Astrocyte (in vitro differentiated cells and primary cell): ENCODE data around the gene PLA2G3. TPM values are rescaled to one million over a fixed set of nuclear protein-coding genes. Genes with fewer than 3 reads are reported as not detected.

ENCODE experiments used
- DNase-seq: peaks from one replicate; pipeline ENCODE4 v3.0.0-alpha.2; 2010; ENCODE audit warnings: low read depth
- FAIRE-seq: peaks from 2 replicates; lab custom pipeline; 2011; peaks lifted over from hg19 to GRCh38; lab: Jason Lieb, UNC
- H2AFZ ChIP-seq: 2 replicates; pipeline ENCODE4 v1.6.0; 2012; ENCODE audit warnings: low read depth, low read length, inconsistent platforms
- H3K27ac ChIP-seq: 2 replicates; pipeline ENCODE4 v1.5.1; 2011; ENCODE audit warnings: low read depth, low read length, inconsistent platforms
- H3K27me3 ChIP-seq: 2 replicates; pipeline ENCODE4 v1.6.0; 2011; ENCODE audit warnings: low read length, inconsistent platforms; ENCODE audit not compliant: insufficient read depth
- H3K36me3 ChIP-seq: 2 replicates; pipeline ENCODE4 v1.5.1; 2011; ENCODE audit warnings: low read length, inconsistent platforms; ENCODE audit not compliant: insufficient read depth
- H3K4me1 ChIP-seq: 2 replicates; pipeline ENCODE4 v1.5.1; 2011; ENCODE audit warnings: low read length, inconsistent platforms; ENCODE audit not compliant: insufficient read depth
- H3K4me2 ChIP-seq: 2 replicates; pipeline ENCODE4 v1.6.0; 2012; ENCODE audit warnings: low read length, inconsistent platforms
- H3K4me3 ChIP-seq: 2 replicates; pipeline ENCODE4 v1.5.1; 2011; ENCODE audit warnings: low read depth, mild to moderate bottlenecking, low read length, inconsistent platforms; ENCODE audit not compliant: insufficient read depth
- H3K79me2 ChIP-seq: 2 replicates; pipeline ENCODE4 v1.6.0; 2012; ENCODE audit warnings: mild to moderate bottlenecking, low read length, inconsistent platforms; ENCODE audit not compliant: insufficient read depth
- H3K9ac ChIP-seq: 2 replicates; pipeline ENCODE4 v1.6.0; 2012; ENCODE audit warnings: mild to moderate bottlenecking, low read length, inconsistent platforms
- H3K9me3 ChIP-seq: 2 replicates; pipeline ENCODE4 v1.5.1; 2012; ENCODE audit warnings: low read depth, mild to moderate bottlenecking, low read length, inconsistent platforms; ENCODE audit not compliant: insufficient read depth
- H4K20me1 ChIP-seq: 2 replicates; pipeline ENCODE4 v1.6.0; 2012; ENCODE audit warnings: low read length, inconsistent platforms; ENCODE audit not compliant: insufficient read depth
- H3K27ac Mint-ChIP-seq: one replicate; pipeline ENCODE4 v1.8.0; 2021; ENCODE audit warnings: mild to moderate bottlenecking, mixed read lengths; ENCODE audit not compliant: unreplicated experiment
- H3K27me3 Mint-ChIP-seq: one replicate; pipeline ENCODE4 v1.8.0; 2021; ENCODE audit warnings: low read depth, mixed read lengths; ENCODE audit not compliant: unreplicated experiment
- H3K36me3 Mint-ChIP-seq: one replicate; pipeline ENCODE4 v1.8.0; 2021; ENCODE audit warnings: low read depth, mixed read lengths; ENCODE audit not compliant: unreplicated experiment
- H3K4me1 Mint-ChIP-seq: one replicate; pipeline ENCODE4 v1.8.0; 2021; ENCODE audit warnings: low read depth, mixed read lengths; ENCODE audit not compliant: unreplicated experiment
- H3K4me3 Mint-ChIP-seq: one replicate; pipeline ENCODE4 v1.8.0; 2021; ENCODE audit warnings: mild to moderate bottlenecking, moderate library complexity, mixed read lengths; ENCODE audit not compliant: unreplicated experiment
- H3K9me3 Mint-ChIP-seq: one replicate; pipeline ENCODE4 v1.8.0; 2021; ENCODE audit warnings: mild to moderate bottlenecking, mixed read lengths; ENCODE audit not compliant: unreplicated experiment
- EZH2 ChIP-seq: IDR thresholded peaks from 2 replicates; pipeline ENCODE4 v1.6.1; 2012; ENCODE audit warnings: mild to moderate bottlenecking, low read length, inconsistent platforms; ENCODE audit not compliant: insufficient read depth
- total RNA-seq: library from RNA; stranded (reverse); gene quantifications from 2 replicates; pipeline ENCODE4 v1.2.1, GENCODE V29; 2021
- TF ChIP-seq, protein P1 (sequence below): IDR thresholded peaks from 2 replicates; pipeline ENCODE4 v1.5.1; 2011; ENCODE audit warnings: low read depth, mild to moderate bottlenecking, inconsistent platforms, low read length, moderate library complexity; ENCODE audit not compliant: insufficient read depth

The PLA2G3 gene
- total RNA-seq, 1 donor from 2014 or later, result not detected

DNA sequence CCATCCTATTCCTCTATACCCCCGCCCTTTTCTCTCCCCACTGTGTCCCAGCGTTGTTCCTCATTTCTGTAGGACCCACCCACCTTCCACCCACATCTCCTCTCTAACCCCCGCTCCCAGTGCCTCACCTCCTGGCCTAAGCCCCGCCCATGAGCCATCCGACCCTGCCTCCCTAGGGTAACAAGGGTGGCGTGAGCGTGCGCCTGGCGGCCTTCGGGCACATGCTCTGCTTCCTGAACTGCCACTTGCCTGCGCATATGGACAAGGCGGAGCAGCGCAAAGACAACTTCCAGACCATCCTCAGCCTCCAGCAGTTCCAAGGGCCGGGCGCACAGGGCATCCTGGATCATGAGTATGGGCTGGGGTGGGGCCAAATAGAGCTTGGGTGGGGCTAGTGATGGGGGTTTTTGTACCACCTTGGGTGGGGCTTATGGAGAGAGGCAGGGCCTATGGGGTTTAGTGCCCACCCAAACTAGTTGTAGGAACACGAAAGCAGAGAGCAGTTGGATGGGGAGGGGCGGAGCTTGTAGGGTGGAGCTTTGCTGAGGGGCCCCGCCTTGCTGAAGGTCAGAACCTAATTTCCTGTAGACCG, 13.0 kb downstream of the PLA2G3 start:
- H3K9ac ChIP-seq, result no peak overlapping the region
- Mint-ChIP-seq H3K27ac (no peak overlapping the region), H3K4me3 (no peak overlapping the region), H3K9me3 (no peaks in the 10 kb centered on the region), H3K4me1 (no peaks in the 10 kb centered on the region), H3K27me3 (peaks cover 18% of the 10 kb centered on the region), H3K36me3 (peaks cover 1% of the 10 kb centered on the region)
- H3K4me3 ChIP-seq, result no peak overlapping the region
- peaks cover 7% of the 10 kb centered on the region for H3K27me3 ChIP-seq
- no peaks in the 10 kb centered on the region for H4K20me1 ChIP-seq
- H2AFZ ChIP-seq, result no peak overlapping the region
- no peaks in the 10 kb centered on the region for H3K79me2 ChIP-seq
- no peak for FAIRE-seq
- H3K36me3 ChIP-seq, result no peaks in the 10 kb centered on the region
- TF ChIP-seq, protein P1, sequence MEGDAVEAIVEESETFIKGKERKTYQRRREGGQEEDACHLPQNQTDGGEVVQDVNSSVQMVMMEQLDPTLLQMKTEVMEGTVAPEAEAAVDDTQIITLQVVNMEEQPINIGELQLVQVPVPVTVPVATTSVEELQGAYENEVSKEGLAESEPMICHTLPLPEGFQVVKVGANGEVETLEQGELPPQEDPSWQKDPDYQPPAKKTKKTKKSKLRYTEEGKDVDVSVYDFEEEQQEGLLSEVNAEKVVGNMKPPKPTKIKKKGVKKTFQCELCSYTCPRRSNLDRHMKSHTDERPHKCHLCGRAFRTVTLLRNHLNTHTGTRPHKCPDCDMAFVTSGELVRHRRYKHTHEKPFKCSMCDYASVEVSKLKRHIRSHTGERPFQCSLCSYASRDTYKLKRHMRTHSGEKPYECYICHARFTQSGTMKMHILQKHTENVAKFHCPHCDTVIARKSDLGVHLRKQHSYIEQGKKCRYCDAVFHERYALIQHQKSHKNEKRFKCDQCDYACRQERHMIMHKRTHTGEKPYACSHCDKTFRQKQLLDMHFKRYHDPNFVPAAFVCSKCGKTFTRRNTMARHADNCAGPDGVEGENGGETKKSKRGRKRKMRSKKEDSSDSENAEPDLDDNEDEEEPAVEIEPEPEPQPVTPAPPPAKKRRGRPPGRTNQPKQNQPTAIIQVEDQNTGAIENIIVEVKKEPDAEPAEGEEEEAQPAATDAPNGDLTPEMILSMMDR, result no peak
- no peak for TF ChIP-seq EZH2
- H3K27ac ChIP-seq, result no peak overlapping the region
- DNase-seq, result no peak
- H3K9me3 ChIP-seq, result no peaks in the 10 kb centered on the region
- peaks cover 3% of the 10 kb centered on the region for H3K4me1 ChIP-seq
- H3K4me2 ChIP-seq, result no peak overlapping the region

DNA sequence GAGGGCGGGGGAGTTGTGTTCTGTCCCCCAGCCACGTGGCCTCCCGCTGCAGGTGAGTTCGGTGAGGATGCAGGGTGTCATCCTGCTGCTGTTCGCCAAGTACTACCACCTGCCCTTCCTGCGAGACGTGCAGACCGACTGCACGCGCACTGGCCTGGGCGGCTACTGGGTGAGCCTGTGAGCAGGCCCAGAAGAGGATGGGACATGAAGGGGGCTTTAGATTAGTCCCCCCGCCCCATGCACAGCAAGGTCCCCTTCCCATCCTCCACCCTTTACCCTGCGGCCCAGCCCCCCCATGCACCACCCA, 13.5 kb downstream of the PLA2G3 start:
- Histone ChIP-seq H3K9me3 (no peaks in the 10 kb centered on the region), H2AFZ (no peak overlapping the region), H3K4me2 (no peak overlapping the region), H3K36me3 (no peaks in the 10 kb centered on the region), H3K4me3 (no peak overlapping the region), H3K27me3 (peaks cover 7% of the 10 kb centered on the region), H3K4me1 (peaks cover 3% of the 10 kb centered on the region), H3K27ac (no peak overlapping the region), H4K20me1 (no peaks in the 10 kb centered on the region), H3K79me2 (no peaks in the 10 kb centered on the region), H3K9ac (no peak overlapping the region)
- Mint-ChIP-seq H3K9me3 (no peaks in the 10 kb centered on the region), H3K4me3 (no peak overlapping the region), H3K4me1 (no peaks in the 10 kb centered on the region), H3K27ac (no peak overlapping the region), H3K27me3 (peaks cover 18% of the 10 kb centered on the region), H3K36me3 (no peaks in the 10 kb centered on the region)
- FAIRE-seq, result no peak
- TF ChIP-seq, protein P1, result no peak
- TF ChIP-seq EZH2, result no peak
- DNase-seq, result no peak

DNA sequence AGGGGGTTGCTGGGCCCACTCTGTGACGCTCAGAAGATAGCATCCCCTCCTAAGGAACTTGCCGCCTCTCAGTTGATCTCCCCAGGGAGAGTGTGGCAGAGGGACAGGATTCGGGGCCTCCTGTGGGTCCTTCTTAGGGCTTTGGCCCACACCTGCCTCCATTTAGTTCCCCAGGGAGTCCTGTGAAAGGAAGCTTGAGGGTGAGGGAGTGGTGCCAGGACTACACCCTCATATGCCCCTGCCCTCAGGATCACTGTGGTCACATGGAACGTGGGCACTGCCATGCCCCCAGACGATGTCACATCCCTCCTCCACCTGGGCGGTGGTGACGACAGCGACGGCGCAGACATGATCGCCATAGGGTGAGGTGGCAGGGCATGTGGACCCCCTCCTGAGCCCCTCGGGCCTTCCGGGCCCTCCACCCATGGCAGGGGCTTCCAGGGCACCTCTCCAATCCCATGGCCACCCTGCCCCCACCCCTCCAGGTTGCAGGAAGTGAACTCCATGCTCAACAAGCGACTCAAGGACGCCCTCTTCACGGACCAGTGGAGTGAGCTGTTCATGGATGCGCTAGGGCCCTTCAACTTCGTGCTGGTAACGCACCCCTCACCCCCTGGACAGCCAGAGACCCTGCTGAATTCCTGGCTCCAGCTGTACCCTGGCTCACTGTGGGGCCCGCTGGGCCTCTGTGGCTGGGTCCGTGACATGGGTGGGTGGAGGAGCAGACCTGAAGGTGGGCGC, 14.0 kb downstream of the PLA2G3 start:
- Histone ChIP-seq H4K20me1 (no peaks in the 10 kb centered on the region), H3K4me3 (no peak overlapping the region), H3K27me3 (peaks cover 7% of the 10 kb centered on the region), H3K36me3 (no peaks in the 10 kb centered on the region), H3K79me2 (no peaks in the 10 kb centered on the region), H3K4me1 (peaks cover 3% of the 10 kb centered on the region), H3K4me2 (no peak overlapping the region), H3K9ac (no peak overlapping the region), H3K9me3 (no peaks in the 10 kb centered on the region), H2AFZ (no peak overlapping the region), H3K27ac (no peak overlapping the region)
- peaks cover 18% of the 10 kb centered on the region for H3K27me3 Mint-ChIP-seq
- H3K27ac Mint-ChIP-seq, result no peak overlapping the region
- no peak overlapping the region for H3K4me3 Mint-ChIP-seq
- no peaks in the 10 kb centered on the region for H3K4me1 Mint-ChIP-seq
- DNase-seq, result no peak
- no peaks in the 10 kb centered on the region for H3K9me3 Mint-ChIP-seq
- no peak for TF ChIP-seq EZH2
- TF ChIP-seq, protein P1, result no peak
- no peaks in the 10 kb centered on the region for H3K36me3 Mint-ChIP-seq
- no peak for FAIRE-seq
